IMR-90 (cell line): Measurements from ENCODE around the gene POLA2. TPM values are rescaled to one million over a fixed set of nuclear protein-coding genes. Genes with fewer than 3 reads are reported as not detected.

Experiments used
- ATAC-seq: fragments of 200-7000 bp; cut with Tn5 transposase; 2 replicates; pipeline ENCODE4 v1.9.1; 2020; ENCODE audit warnings: low read depth, mild to moderate bottlenecking, moderate library complexity
- BruUV-seq: library from RNA; stranded (reverse); fragments of 400-500 nt; replicated peaks from 2 replicates; lab custom pipeline; 2021; lab: Mats Ljungman, UMichigan
- CTCF ChIA-PET: fragments of 300-600 bp; formaldehyde crosslinking; extraction: SDS; loops from one replicate; lab custom pipeline; 2021; ENCODE audit warnings: antibody characterized with exemption; lab: Yijun Ruan, JAX
- POLR2A ChIA-PET: fragments of 300-600 bp; sonication (Branson Sonifier 250); formaldehyde crosslinking; loops from one replicate; lab custom pipeline; 2022; ENCODE audit warnings: antibody characterized with exemption; ENCODE audit not compliant: unreplicated experiment; lab: Charles Lee
- DNase-seq: peaks from one replicate; pipeline ENCODE4 v3.0.0; 2013
- H2AFZ ChIP-seq: replicated peaks from 2 replicates; pipeline ENCODE3; 2013; ENCODE audit warnings: low read length, mild to moderate bottlenecking; ENCODE audit not compliant: poor library complexity
- H2AK5ac ChIP-seq: 2 replicates; pipeline ENCODE4 v1.6.1; 2013; ENCODE audit warnings: low read depth, low read length, inconsistent platforms
- H2AK9ac ChIP-seq: replicated peaks from 2 replicates; pipeline ENCODE3; 2013; ENCODE audit warnings: mild to moderate bottlenecking, low read depth, low read length, moderate library complexity; ENCODE audit not compliant: poor library complexity
- H2BK120ac ChIP-seq: 2 replicates; pipeline ENCODE4 v1.6.1; 2013; ENCODE audit warnings: low read depth, low read length, inconsistent platforms
- H2BK15ac ChIP-seq: 3 replicates; pipeline ENCODE4 v1.6.1; 2013; ENCODE audit warnings: low read depth, low read length, inconsistent platforms
- H2BK20ac ChIP-seq: 2 replicates; pipeline ENCODE4 v1.6.1; 2013; ENCODE audit warnings: low read depth, mild to moderate bottlenecking, inconsistent platforms, low read length, moderate library complexity
- H2BK5ac ChIP-seq: 2 replicates; pipeline ENCODE4 v1.6.1; 2013; ENCODE audit warnings: mild to moderate bottlenecking, low read depth, low read length, inconsistent platforms; ENCODE audit not compliant: poor library complexity, severe bottlenecking
- H3K14ac ChIP-seq: replicated peaks from 2 replicates; pipeline ENCODE4 v1.6.1; 2013; ENCODE audit warnings: low read depth, low read length, inconsistent platforms
- H3K18ac ChIP-seq: 2 replicates; pipeline ENCODE4 v1.6.1; 2013; ENCODE audit warnings: low read depth, low read length, control low read depth
- H3K23ac ChIP-seq: 2 replicates; pipeline ENCODE4 v1.6.1; 2013; ENCODE audit warnings: low read depth, low read length, inconsistent platforms
- H3K27ac ChIP-seq: 2 replicates; pipeline ENCODE4 v1.5.1; 2013; ENCODE audit warnings: mild to moderate bottlenecking, control low read depth, low read length; ENCODE audit not compliant: insufficient read depth
- H3K27me3 ChIP-seq: 2 replicates; pipeline ENCODE4 v1.6.1; 2013; ENCODE audit warnings: low read length; ENCODE audit not compliant: control insufficient read depth, insufficient read depth
- H3K36me3 ChIP-seq: 2 replicates; pipeline ENCODE4 v1.6.1; 2013; ENCODE audit warnings: low read length, mixed read lengths; ENCODE audit not compliant: control insufficient read depth, insufficient read depth
- H3K4ac ChIP-seq: 2 replicates; pipeline ENCODE4 v1.6.1; 2013; ENCODE audit warnings: low read depth, low read length, inconsistent platforms
- H3K4me1 ChIP-seq: 2 replicates; pipeline ENCODE4 v1.6.1; 2013; ENCODE audit warnings: low read length, mixed read lengths; ENCODE audit not compliant: control insufficient read depth, insufficient read depth
- H3K4me2 ChIP-seq: 2 replicates; pipeline ENCODE4 v1.6.1; 2013; ENCODE audit warnings: low read depth, mild to moderate bottlenecking, control low read depth, low read length, moderate library complexity
- H3K4me3 ChIP-seq: 2 replicates; pipeline ENCODE4 v1.5.1; 2013; ENCODE audit warnings: low read depth, mild to moderate bottlenecking, control low read depth, low read length, moderate library complexity; ENCODE audit not compliant: insufficient read depth
- H3K56ac ChIP-seq: 2 replicates; pipeline ENCODE4 v1.6.1; 2013; ENCODE audit warnings: low read length, inconsistent platforms; ENCODE audit not compliant: insufficient read depth; ENCODE audit errors: extremely low read depth
- H3K79me1 ChIP-seq, 2 experiments: 2 replicates each; pipeline ENCODE4 v1.6.1; 2013; ENCODE audit warnings: low read length in 2 of 2, inconsistent platforms in 1 of 2, low read depth in 1 of 2
- H3K9ac ChIP-seq: 2 replicates; pipeline ENCODE4 v1.6.1; 2013; ENCODE audit warnings: low read depth, low read length, control low read depth
- H3K9me1 ChIP-seq: 2 replicates; pipeline ENCODE4 v1.6.1; 2013; ENCODE audit warnings: low read length, inconsistent platforms; ENCODE audit not compliant: insufficient read depth
- H3K9me3 ChIP-seq: 2 replicates; pipeline ENCODE4 v1.6.1; 2013; ENCODE audit warnings: low read length; ENCODE audit not compliant: control insufficient read depth, insufficient read depth
- H4K20me1 ChIP-seq: 2 replicates; pipeline ENCODE4 v1.6.1; 2013; ENCODE audit warnings: low read length, inconsistent platforms; ENCODE audit not compliant: insufficient read depth
- H4K5ac ChIP-seq: 2 replicates; pipeline ENCODE4 v1.6.1; 2013; ENCODE audit warnings: mild to moderate bottlenecking, low read depth, low read length, control low read depth
- H4K8ac ChIP-seq, 2 experiments: 2 replicates each; pipeline ENCODE4 v1.6.1; 2013; ENCODE audit warnings: low read depth in 2 of 2, low read length in 2 of 2, control low read depth in 1 of 2, inconsistent platforms in 1 of 2
- H4K91ac ChIP-seq: 2 replicates; pipeline ENCODE4 v1.6.1; 2013; ENCODE audit warnings: low read depth, low read length, inconsistent platforms; ENCODE audit not compliant: insufficient read depth
- BHLHE40 ChIP-seq: fragments of 150-350 bp; IDR thresholded peaks from 2 replicates; pipeline ENCODE4 v1.6.1; 2016; ENCODE audit warnings: mild to moderate bottlenecking, low read depth, low read length
- CEBPB ChIP-seq: IDR thresholded peaks from 2 replicates; pipeline ENCODE4 v1.6.1; 2012; ENCODE audit warnings: low read depth, low read length, improper control_type of control experiment
- CHD1 ChIP-seq: IDR thresholded peaks from 2 replicates; pipeline ENCODE4 v1.6.1; 2012; ENCODE audit warnings: low read depth, low read length, improper control_type of control experiment
- MAZ ChIP-seq: IDR thresholded peaks from 2 replicates; pipeline ENCODE4 v1.6.1; 2012; ENCODE audit warnings: low read depth, mild to moderate bottlenecking, low read length, improper control_type of control experiment, moderate library complexity, borderline replicate concordance
- NFE2L2 ChIP-seq: fragments of 150-350 bp; IDR thresholded peaks from 2 replicates; pipeline ENCODE4 v1.6.1; 2016; ENCODE audit warnings: low read depth, mild to moderate bottlenecking, low read length
- POLR2A ChIP-seq: IDR thresholded peaks from 2 replicates; pipeline ENCODE4 v1.6.1; 2012; ENCODE audit warnings: mild to moderate bottlenecking, low read depth, low read length
- RCOR1 ChIP-seq: IDR thresholded peaks from 2 replicates; pipeline ENCODE4 v1.6.1; 2012; ENCODE audit warnings: mild to moderate bottlenecking, low read length, improper control_type of control experiment; ENCODE audit not compliant: insufficient replicate concordance
- SMC3 ChIP-seq: fragments of 150-350 bp; IDR thresholded peaks from 2 replicates; pipeline ENCODE4 v1.6.1; 2016; ENCODE audit warnings: low read depth, mild to moderate bottlenecking, antibody characterized with exemption, low read length, moderate library complexity
- WGBS, 2 experiments: methylation state at CpG; one replicate each; pipeline versions ENCODE4 v1.1.5 to v1.1.7; 2013; ENCODE audit warnings: missing lambda C conversion rate in 2 of 2; ENCODE audit not compliant: insufficient read length in 1 of 2; ENCODE audit errors: extremely low coverage in 2 of 2; 5-methylcytosine and 5-hydroxymethylcytosine counted together
- dilution Hi-C: fragments of 300-500 bp; cut with HindIII; formaldehyde crosslinking; loops from one replicate; pipeline ENCODE4 v1.14.3; 2018; ENCODE audit warnings: low sequenced_read_pairs; ENCODE audit not compliant: unreplicated experiment
- in situ Hi-C: fragments of 300-500 bp; cut with MboI; formaldehyde crosslinking; loops from 3 replicates; pipeline ENCODE4 v1.14.3; 2019; ENCODE audit warnings: low sequenced_read_pairs, inconsistent platforms, mixed read lengths
- intact Hi-C: fragments of 100-400 bp; cut with micrococcal nuclease; formaldehyde crosslinking; loops from 2 replicates; pipeline ENCODE4 v1.10.0; 2022
- polyA plus RNA-seq, 3 experiments: library from polyadenylated mRNA; depleted of rRNA; stranded (reverse); fragments of >200 nt; gene quantifications; 2 replicates each; pipeline ENCODE4 v1.2.3, GENCODE V29; 2012; ENCODE audit warnings: low replicate concordance in 1 of 3
- total RNA-seq: library from RNA; depleted of rRNA; stranded (reverse); fragments of >200 nt; gene quantifications from 2 replicates; pipeline ENCODE4 v1.2.3, GENCODE V29; 2012
- TF ChIP-seq, protein P1 (sequence below): fragments of 150-350 bp; IDR thresholded peaks from 2 replicates; pipeline ENCODE4 v1.6.1; 2017; ENCODE audit warnings: mild to moderate bottlenecking, antibody characterized with exemption, low read length, low read depth
- TF ChIP-seq, protein P2 (sequence below): fragments of 150-350 bp; IDR thresholded peaks from 2 replicates; pipeline ENCODE4 v1.6.1; 2016; ENCODE audit warnings: low read depth, mild to moderate bottlenecking, low read length, moderate library complexity, borderline replicate concordance
- TF ChIP-seq, protein P3 (sequence below): conservative IDR thresholded peaks from 2 replicates; pipeline ENCODE4 v1.5.1; 2012; ENCODE audit warnings: mild to moderate bottlenecking, low read depth, low read length, improper control_type of control experiment

POLA2 gene
- total and polyA plus RNA-seq, 2 of the 4 experiments (the other 2 are of a cell fraction), result 14.2 to 17.3 TPM

DNA sequence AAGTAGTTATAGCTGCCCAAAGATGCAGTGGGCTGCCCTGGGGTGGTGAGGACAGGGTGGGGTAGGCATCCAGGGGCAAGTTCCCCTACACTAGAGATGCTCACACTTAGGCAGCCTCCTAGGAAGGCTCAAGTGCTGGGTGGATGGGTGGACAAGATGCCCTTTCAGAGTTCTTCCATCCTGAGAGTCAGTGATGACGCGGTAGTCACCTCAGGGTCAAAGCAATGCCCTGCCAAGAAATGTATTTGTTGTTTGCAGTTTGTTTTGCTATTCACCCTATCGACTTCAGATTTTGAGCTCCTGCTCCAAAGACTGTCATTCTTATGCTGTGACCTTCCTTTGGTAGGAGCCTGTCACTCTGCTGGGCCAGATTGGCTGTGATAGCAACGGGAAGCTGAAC is 18.9 kb downstream of the POLA2 start:
- Histone ChIP-seq H3K27ac (0 out of 2 replicates have a peak overlapping the region, but pooled peaks have one; percentile 25), H2BK20ac (peak overlapping the region; percentile 38), H3K18ac (no peak overlapping the region), H3K36me3 (peaks cover 16% of the 10 kb centered on the region), H3K9ac (no peak overlapping the region), H2BK120ac (peak overlapping the region; percentile 25), H3K4me1 (peaks cover 21% of the 10 kb centered on the region), H3K4me3 (no peak overlapping the region), H3K9me1 (peaks cover 15% of the 10 kb centered on the region), H2BK5ac (peak overlapping the region; percentile 80), H4K91ac (peak overlapping the region; percentile 46), H2AFZ (no peak overlapping the region), H3K4ac (peak overlapping the region; percentile 69), H3K23ac (peak overlapping the region; percentile 39; the same call in 1 of the 2 replicates), H4K8ac (peak overlapping the region; percentile 18 to 47; a peak in 3 of 4 replicates), H4K5ac (0 out of 2 replicates have a peak overlapping the region, but pooled peaks have one; percentile 11), H4K20me1 (no peaks in the 10 kb centered on the region), H3K27me3 (no peaks in the 10 kb centered on the region), H3K56ac (no peak overlapping the region), H3K9me3 (no peaks in the 10 kb centered on the region), H2BK15ac (peak overlapping the region; percentile 45; the same call in 2 of the 3 replicates), H2AK9ac (no peak overlapping the region), H3K4me2 (no peak overlapping the region), H3K14ac (peak overlapping the region; percentile 64), H3K79me1 (peaks cover 37 to 55% of the 10 kb centered on the region in 2 experiments), H2AK5ac (peak overlapping the region; percentile 41; the same call in 1 of the 2 replicates)
- ATAC-seq (no peak), DNase-seq (peak; percentile 27)
- CTCF ChIA-PET, result interaction anchor here (1.3 to 2.0 kb wide), 2 partner anchors 35 to 36 kb away, joined by 6 to 7 read pairs; no protein-coding TSS in a partner anchor
- 100% methylated on average over 2 of the region's 4 CpGs; no CpG with 5 or more reads in 1 of the 2 experiments for WGBS, 2 experiments
- no peak for TF ChIP-seq SMC3
- TF ChIP-seq, protein P1, sequence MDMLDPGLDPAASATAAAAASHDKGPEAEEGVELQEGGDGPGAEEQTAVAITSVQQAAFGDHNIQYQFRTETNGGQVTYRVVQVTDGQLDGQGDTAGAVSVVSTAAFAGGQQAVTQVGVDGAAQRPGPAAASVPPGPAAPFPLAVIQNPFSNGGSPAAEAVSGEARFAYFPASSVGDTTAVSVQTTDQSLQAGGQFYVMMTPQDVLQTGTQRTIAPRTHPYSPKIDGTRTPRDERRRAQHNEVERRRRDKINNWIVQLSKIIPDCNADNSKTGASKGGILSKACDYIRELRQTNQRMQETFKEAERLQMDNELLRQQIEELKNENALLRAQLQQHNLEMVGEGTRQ, result no peak
- no peak for TF ChIP-seq CEBPB
- TF ChIP-seq NFE2L2, result no peak
- TF ChIP-seq BHLHE40, result no peak
- TF ChIP-seq CHD1, result no peak
- TF ChIP-seq RCOR1, result no peak
- TF ChIP-seq, protein P2, sequence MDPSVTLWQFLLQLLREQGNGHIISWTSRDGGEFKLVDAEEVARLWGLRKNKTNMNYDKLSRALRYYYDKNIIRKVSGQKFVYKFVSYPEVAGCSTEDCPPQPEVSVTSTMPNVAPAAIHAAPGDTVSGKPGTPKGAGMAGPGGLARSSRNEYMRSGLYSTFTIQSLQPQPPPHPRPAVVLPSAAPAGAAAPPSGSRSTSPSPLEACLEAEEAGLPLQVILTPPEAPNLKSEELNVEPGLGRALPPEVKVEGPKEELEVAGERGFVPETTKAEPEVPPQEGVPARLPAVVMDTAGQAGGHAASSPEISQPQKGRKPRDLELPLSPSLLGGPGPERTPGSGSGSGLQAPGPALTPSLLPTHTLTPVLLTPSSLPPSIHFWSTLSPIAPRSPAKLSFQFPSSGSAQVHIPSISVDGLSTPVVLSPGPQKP, result no peak
- TF ChIP-seq MAZ, result no peak
- TF ChIP-seq, protein P3, sequence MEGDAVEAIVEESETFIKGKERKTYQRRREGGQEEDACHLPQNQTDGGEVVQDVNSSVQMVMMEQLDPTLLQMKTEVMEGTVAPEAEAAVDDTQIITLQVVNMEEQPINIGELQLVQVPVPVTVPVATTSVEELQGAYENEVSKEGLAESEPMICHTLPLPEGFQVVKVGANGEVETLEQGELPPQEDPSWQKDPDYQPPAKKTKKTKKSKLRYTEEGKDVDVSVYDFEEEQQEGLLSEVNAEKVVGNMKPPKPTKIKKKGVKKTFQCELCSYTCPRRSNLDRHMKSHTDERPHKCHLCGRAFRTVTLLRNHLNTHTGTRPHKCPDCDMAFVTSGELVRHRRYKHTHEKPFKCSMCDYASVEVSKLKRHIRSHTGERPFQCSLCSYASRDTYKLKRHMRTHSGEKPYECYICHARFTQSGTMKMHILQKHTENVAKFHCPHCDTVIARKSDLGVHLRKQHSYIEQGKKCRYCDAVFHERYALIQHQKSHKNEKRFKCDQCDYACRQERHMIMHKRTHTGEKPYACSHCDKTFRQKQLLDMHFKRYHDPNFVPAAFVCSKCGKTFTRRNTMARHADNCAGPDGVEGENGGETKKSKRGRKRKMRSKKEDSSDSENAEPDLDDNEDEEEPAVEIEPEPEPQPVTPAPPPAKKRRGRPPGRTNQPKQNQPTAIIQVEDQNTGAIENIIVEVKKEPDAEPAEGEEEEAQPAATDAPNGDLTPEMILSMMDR, result no peak
- no peak for TF ChIP-seq POLR2A
- dilution Hi-C loops, result no loop called here
- POLR2A ChIA-PET, result interaction anchor here (0.6 kb wide), 1 partner anchor 214 kb away, joined by 3 read pairs; no protein-coding TSS in a partner anchor
- no TSS peak for BruUV-seq
- in situ Hi-C loops, result no loop called here
- intact Hi-C loops, result no loop called here
